Upper lobe of left lung (tissue), 6 donors: ENCODE data around the gene FAM120B. TPM values are rescaled to one million over a fixed set of nuclear protein-coding genes. Genes with fewer than 3 reads are reported as not detected.
A peak's percentile ranks its signal among the peaks of the same experiment; 100 is the strongest.

ENCODE experiments used
- ATAC-seq, 2 donors: fragments of 200-7000 bp; cut with Tn5 transposase; one replicate each; pipeline ENCODE4 v1.9.1; 2022; ENCODE audit warnings: mild to moderate bottlenecking in 2 of 2, moderate library complexity in 2 of 2; ENCODE audit not compliant: low FRiP score in 2 of 2
- DNase-seq, 2 donors: peaks; one replicate each; pipeline ENCODE4 v3.0.0-alpha.2; 2019 to 2020
- H3K27ac ChIP-seq, 4 donors: fragments of 200-600 bp; sonication (generic); one replicate each; pipeline ENCODE4 v1.5.1; 2016 to 2019
- H3K27me3 ChIP-seq, 4 donors: fragments of 200-600 bp; sonication (generic); one replicate each; pipeline ENCODE4 v1.5.1; 2017 to 2019
- H3K36me3 ChIP-seq, 4 donors: fragments of 200-600 bp; sonication (generic); one replicate each; pipeline ENCODE4 v1.5.1; 2016 to 2019
- H3K4me1 ChIP-seq, 4 donors: fragments of 200-600 bp; sonication (generic); one replicate each; pipeline ENCODE4 v1.5.1; 2018 to 2019
- H3K4me3 ChIP-seq, 4 donors: fragments of 200-600 bp; sonication (generic); one replicate each; pipeline ENCODE4 v1.5.1; 2017 to 2019; ENCODE audit warnings: mild to moderate bottlenecking in 2 of 4, moderate library complexity in 1 of 4
- H3K9me3 ChIP-seq, 4 donors: fragments of 200-600 bp; sonication (generic); one replicate each; pipeline ENCODE4 v1.5.1; 2018 to 2019
- CTCF ChIP-seq, 6 experiments: fragments of 450-650 bp in 4 of 6; fragments of 200-600 bp in 2 of 6; sonication (generic) in 2 of 6; IDR thresholded peaks; one replicate each; pipeline ENCODE4 v1.5.1; 2016 to 2019; ENCODE audit warnings: antibody characterized with exemption in 6 of 6
- EP300 ChIP-seq, 4 donors: sonication (generic); formaldehyde crosslinking; IDR thresholded peaks; one replicate each; pipeline ENCODE4 v1.5.1; 2017; ENCODE audit warnings: antibody characterized with exemption in 4 of 4, control low read depth in 2 of 4
- POLR2A ChIP-seq, 4 donors: fragments of 450-650 bp; IDR thresholded peaks; one replicate each; pipeline ENCODE4 v1.5.1; 2016 to 2017; ENCODE audit warnings: antibody characterized with exemption in 4 of 4, mild to moderate bottlenecking in 2 of 4
- POLR2AphosphoS5 ChIP-seq, 2 donors: sonication (generic); formaldehyde crosslinking; IDR thresholded peaks; one replicate each; pipeline ENCODE4 v1.5.1; 2017; ENCODE audit warnings: antibody characterized with exemption in 2 of 2
- WGBS, 2 donors: methylation state at CpG; one replicate each; pipeline ENCODE4 v1.1.5; 2017 to 2018; 5-methylcytosine and 5-hydroxymethylcytosine counted together
- total RNA-seq, 6 donors: library from RNA; depleted of rRNA in 4 of 6; stranded (reverse); fragments of >200 nt in 4 of 6; gene quantifications; one replicate each; pipeline versions ENCODE4 v1.1.0 to v1.2.1, GENCODE V29; 2016 to 2021
- donor health status: DM: no; HTN: no; CAD: no; lungs with moderate emphysema.
- donor health status: DM: no; HTN: yes; CAD: no; lungs with severe emphysema.

The FAM120B gene
- total RNA-seq, 6 donors from 2014 or later = 20.1 to 51.3 (median 28.3) TPM

GRCh38 chr6:170420283-170420682 is 113.7 kb downstream of the FAM120B start:
- no peaks in the 10 kb centered on the region for H3K4me1 ChIP-seq
- no peak for TF ChIP-seq CTCF (IDR thresholded peaks at IDR 0.05)
- TF ChIP-seq EP300 (IDR thresholded peaks at IDR 0.05) = no peak
- TF ChIP-seq POLR2A (IDR thresholded peaks at IDR 0.05) = no peak
- no peak for TF ChIP-seq POLR2AphosphoS5 (IDR thresholded peaks at IDR 0.05)
- H3K27me3 ChIP-seq = no peaks in the 10 kb centered on the region
- H3K9me3 ChIP-seq = no peaks in the 10 kb centered on the region
- no peak for DNase-seq
- H3K4me3 ChIP-seq = no peak overlapping the region
- WGBS, 2 donors = 48 to 49% methylated on average over 7 of the region's 7 CpGs
- H3K36me3 ChIP-seq = no peaks in the 10 kb centered on the region
- no peak overlapping the region for H3K27ac ChIP-seq
- no peak for ATAC-seq

- H3K9me3 ChIP-seq = no peaks in the 10 kb centered on the region
- DNase-seq (peak in 1 of 2 donors; percentile 68), ATAC-seq (no peak)
- no peak overlapping the region for H3K27ac ChIP-seq
- H3K4me3 ChIP-seq = no peak overlapping the region
- no peaks in the 10 kb centered on the region for H3K27me3 ChIP-seq
- no peaks in the 10 kb centered on the region for H3K4me1 ChIP-seq
- no peaks in the 10 kb centered on the region for H3K36me3 ChIP-seq
- WGBS, 2 donors = 89% methylated on average over 39 to 50 of the region's 70 CpGs
- TF ChIP-seq POLR2A (IDR thresholded peaks at IDR 0.05) (no peak), CTCF (IDR thresholded peaks at IDR 0.05) (no peak), POLR2AphosphoS5 (IDR thresholded peaks at IDR 0.05) (no peak), EP300 (IDR thresholded peaks at IDR 0.05) (no peak)
These were observed 114.5 kb downstream of the FAM120B start for GRCh38 chr6:170420791-170421776.

- DNase-seq (no peak), ATAC-seq (no peak)
- Histone ChIP-seq H3K9me3 (no peaks in the 10 kb centered on the region), H3K27me3 (no peaks in the 10 kb centered on the region), H3K36me3 (no peaks in the 10 kb centered on the region), H3K4me1 (no peaks in the 10 kb centered on the region), H3K27ac (no peak overlapping the region), H3K4me3 (no peak overlapping the region)
- TF ChIP-seq POLR2AphosphoS5 (IDR thresholded peaks at IDR 0.05) = no peak
- no peak for TF ChIP-seq CTCF (IDR thresholded peaks at IDR 0.05)
- no peak for TF ChIP-seq POLR2A (IDR thresholded peaks at IDR 0.05)
- TF ChIP-seq EP300 (IDR thresholded peaks at IDR 0.05) = no peak
- 77 to 79% methylated on average over 7 to 10 of the region's 10 CpGs for WGBS, 2 donors
These were observed 115.4 kb downstream of the FAM120B start for GRCh38 chr6:170421921-170422320.

- Histone ChIP-seq H3K4me3 (no peak overlapping the region), H3K9me3 (no peaks in the 10 kb centered on the region), H3K27me3 (no peaks in the 10 kb centered on the region), H3K36me3 (no peaks in the 10 kb centered on the region), H3K27ac (no peak overlapping the region), H3K4me1 (no peaks in the 10 kb centered on the region)
- DNase-seq (peak in 1 of 2 donors; percentile 73), ATAC-seq (no peak)
- 51 to 62% methylated on average over 22 to 27 of the region's 29 CpGs for WGBS, 2 donors
- TF ChIP-seq POLR2AphosphoS5 (IDR thresholded peaks at IDR 0.05) = no peak
These were observed 116.5 kb downstream of the FAM120B start for GRCh38 chr6:170423030-170423429.

GRCh38 chr6:170423814-170424603 is 117.5 kb downstream of the FAM120B start:
- TF ChIP-seq EP300 (IDR thresholded peaks at IDR 0.05) = no peak
- TF ChIP-seq CTCF (IDR thresholded peaks at IDR 0.05) = no peak
- no peak for TF ChIP-seq POLR2AphosphoS5 (IDR thresholded peaks at IDR 0.05)
- TF ChIP-seq POLR2A (IDR thresholded peaks at IDR 0.05) = no peak
- DNase-seq (no peak), ATAC-seq (peak in 1 of 2 donors; percentile 48)
- Histone ChIP-seq H3K36me3 (no peaks in the 10 kb centered on the region), H3K9me3 (no peaks in the 10 kb centered on the region), H3K27me3 (no peaks in the 10 kb centered on the region), H3K4me3 (no peak overlapping the region), H3K27ac (no peak overlapping the region), H3K4me1 (no peaks in the 10 kb centered on the region)
- WGBS, 2 donors = 81 to 91% methylated on average over 18 to 19 of the region's 19 CpGs
